HG02943 (cell line): Measurements from ENCODE around the gene ACOT11.
"Not testable (repeated sequence)": the region's sequence is repeated elsewhere in the genome, so short reads cannot be mapped to it uniquely, and the experiment has no call there.

ENCODE experiments used
- ATAC-seq: cut with Tn5 transposase; IDR thresholded peaks from one replicate; pipeline ENCODE4 v1.9.1; 2021; ENCODE audit warnings: mild to moderate bottlenecking, low read depth, moderate library complexity; ENCODE audit not compliant: unreplicated experiment

The ACOT11 gene

DNA sequence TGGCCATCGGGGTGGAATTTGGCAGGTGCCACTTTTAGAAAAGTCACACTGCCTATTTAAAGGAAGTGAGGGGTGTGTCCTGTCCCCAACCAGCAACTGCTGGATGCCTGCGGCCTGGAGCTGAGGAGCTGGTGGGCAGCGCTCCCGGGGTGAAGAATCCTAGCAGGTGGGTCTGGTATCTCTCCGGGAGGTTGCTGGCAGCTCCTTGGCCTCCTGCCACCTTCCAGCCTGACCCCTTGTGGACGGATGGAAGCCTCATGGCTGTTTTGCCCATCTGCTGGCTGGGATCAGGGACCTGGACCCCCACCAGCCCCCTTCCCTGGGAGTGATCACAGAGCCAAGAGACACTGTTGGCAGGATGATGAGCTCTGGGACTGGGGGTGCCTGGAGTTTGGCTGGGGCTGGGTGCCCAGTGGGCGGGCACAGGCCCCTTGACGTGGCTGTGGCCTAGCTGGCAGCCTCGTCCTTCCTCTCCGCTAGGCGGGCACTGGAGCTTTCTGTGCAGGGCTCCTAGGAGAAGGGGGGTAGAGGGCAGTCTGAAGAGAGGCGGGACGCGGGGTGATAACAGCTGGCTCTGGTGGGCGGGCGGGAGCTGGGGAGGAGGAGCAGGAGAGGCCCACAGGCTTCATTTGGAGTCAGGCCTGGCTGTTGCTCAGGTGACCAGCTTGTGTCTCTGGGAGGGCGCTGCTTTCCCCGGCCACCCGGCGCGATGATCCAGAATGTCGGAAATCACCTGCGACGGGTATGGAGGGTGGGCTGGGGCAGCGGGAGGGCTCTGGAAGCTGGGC, at the start of gene ACOT11:
TSS of gene ACOT11 (plus strand) at position 628 of the 788 bp plus-strand sequence. CDS start at position 710, 82 bp downstream.
- no peak for ATAC-seq

- ATAC-seq: no peak
These were observed 49.5 kb upstream of the ACOT11 start for GRCh38 chr1:54498383-54499096.

- ATAC-seq: no peak
These were observed 49.0 kb upstream of the ACOT11 start for GRCh38 chr1:54499097-54499359.

- ATAC-seq: no peak
These were observed 48.5 kb upstream of the ACOT11 start for GRCh38 chr1:54499360-54500106.

- no peak for ATAC-seq
These were observed 48.0 kb upstream of the ACOT11 start for GRCh38 chr1:54500107-54500431.

GRCh38 chr1:54501849-54502248, 46.2 kb upstream of the ACOT11 start:
- ATAC-seq: no peak

- ATAC-seq: no peak
These were observed 45.7 kb upstream of the ACOT11 start for GRCh38 chr1:54502342-54502741.

DNA sequence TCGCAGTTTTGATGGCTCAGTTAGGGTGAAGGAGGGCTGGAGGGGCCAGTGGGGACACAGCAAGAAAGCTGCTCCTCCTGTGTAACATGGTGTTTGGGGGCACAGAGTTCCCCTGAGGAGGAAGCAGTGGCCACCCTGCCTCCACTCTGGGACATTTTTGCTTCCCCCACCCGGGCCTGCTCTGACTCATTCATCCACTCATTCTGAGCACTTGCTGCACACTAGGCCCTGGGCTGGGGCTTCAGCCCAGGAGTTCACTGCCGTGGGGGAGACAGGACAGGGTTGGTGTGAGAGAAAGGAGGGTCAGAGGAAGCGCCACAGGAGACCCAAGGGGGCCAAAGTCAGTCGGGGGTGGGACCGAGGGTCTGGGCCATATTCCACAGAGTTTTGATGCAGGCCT, 41.4 kb upstream of the ACOT11 start:
- no peak for ATAC-seq

DNA sequence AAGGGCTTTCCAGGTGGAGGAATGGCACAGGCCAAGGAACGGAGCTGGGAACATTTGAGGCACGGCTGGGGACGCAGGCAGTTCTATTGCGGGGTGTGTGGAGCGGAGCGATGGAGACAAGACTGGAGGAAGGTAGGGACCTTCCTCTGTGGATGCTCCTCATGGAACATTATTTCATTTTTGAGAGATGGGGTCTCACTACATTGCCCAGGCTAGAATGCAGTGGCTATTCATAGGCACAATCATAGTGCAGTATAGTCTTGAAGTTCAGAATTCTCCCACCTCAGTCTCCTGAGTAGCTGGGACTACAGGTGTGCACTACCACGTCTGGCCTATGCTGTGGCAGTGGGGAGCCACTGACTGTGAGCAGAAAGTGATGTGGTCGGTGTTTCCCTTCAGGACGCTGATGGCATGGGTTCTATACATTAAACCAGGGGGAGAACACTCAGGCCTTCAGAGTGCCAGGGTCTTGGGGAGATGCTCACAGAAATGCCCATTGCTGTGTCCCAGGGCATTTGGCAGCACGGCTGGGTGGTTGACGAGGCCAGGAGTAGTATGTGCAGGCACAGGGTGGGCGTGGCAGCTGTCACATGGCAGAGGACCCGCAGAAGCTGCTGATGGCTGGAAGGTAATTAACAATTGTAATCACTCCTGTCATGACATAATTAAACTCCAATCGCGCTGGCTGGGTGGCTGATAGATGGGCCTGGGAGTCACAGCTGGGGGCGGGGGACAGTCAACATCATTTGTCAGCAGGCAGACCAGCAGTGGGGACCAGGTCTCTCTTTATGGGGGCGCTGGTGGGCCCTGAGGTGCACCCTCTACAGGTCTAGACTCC, 40.8 kb upstream of the ACOT11 start:
- ATAC-seq: no peak

- no peak for ATAC-seq
These were observed 37.2 kb upstream of the ACOT11 start for GRCh38 chr1:54510715-54511270.

DNA sequence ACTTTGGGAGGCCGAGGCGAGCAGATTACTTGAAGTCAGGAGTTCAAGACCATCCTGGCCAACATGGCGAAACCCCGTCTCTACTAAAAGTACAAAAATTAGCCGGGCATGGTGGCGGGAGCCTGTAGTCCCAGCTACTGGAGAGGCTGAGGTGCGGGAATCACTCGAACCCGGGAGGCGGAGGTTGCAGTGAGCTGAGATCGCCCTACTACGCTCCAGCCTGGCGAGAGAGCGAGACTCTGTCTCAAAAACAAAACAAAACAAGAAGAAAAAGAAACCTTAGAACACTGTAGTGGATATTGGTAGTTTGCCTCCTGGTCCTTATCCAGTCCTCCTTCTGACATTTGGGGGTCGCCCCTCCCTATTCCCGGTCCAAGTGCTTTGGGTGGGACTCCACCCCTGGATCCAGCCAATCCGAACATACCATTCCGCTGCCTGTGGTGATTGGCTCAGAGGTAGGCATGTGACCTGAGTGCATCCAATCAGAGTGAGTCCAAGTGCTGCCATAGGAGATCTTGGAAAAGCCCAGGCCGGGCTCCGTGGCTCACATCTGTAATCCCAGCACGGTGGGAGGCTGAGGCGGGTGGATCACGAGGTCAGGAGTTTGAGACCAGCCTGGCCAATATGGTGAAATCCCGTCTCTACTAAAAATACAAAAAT, 34.0 kb upstream of the ACOT11 start:
- not testable (repeated sequence) for ATAC-seq

DNA sequence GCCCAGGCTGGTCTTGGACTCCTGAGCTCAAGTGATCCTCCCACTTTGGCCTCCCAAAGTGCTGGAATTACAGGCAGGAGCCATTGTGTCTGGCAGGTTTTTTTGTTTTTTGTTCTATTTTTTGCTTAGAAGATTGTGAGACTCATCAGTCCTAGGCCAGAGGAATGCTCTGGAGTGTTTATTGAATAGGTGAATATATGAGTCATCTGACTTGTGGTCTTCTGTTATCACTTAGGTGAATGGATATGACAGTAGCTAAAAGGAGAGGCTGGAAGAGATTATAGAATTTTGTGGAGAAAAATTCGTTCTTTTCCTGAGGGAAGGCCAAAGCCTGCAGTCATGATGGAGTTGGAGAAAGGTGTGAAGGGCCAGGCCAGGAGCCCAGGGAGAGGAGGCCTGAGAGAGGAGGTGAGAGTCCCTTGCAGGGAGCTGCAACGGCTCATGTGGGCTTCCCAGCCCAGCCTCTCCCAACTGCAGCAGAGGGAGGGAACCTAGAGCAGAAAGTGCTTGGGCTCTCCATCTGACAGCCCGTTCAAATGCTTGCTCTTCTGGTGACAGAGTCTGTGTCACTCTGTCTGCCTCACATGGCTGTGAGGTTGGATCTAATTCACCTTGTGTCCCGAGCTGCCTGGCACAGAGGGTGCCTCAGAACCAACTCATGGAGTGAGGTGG, 31.6 kb upstream of the ACOT11 start:
- ATAC-seq: no peak

DNA sequence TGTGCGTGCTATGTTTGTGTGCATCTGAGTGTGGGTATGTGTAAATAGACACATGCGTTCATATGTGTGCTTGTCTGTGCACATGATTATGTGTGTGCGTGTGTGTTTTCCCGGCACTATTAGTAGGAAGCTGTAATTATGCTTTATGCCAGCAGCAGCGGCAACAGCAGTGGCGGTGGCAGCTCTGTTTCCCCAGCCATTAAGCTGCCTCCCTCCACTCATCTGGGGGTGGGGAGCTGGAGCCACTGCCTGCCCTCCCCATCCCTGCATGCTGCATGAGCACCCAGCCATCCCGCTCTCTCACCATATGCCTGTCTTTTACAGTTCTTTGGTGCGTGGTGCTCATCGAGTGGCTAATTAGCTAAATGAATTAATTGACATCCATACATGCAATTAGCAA, 30.5 kb upstream of the ACOT11 start:
- ATAC-seq: no peak

GRCh38 chr1:54518489-54518888, 29.5 kb upstream of the ACOT11 start:
- ATAC-seq: no peak

- no peak for ATAC-seq
These were observed 28.3 kb upstream of the ACOT11 start for GRCh38 chr1:54519709-54520108.

DNA sequence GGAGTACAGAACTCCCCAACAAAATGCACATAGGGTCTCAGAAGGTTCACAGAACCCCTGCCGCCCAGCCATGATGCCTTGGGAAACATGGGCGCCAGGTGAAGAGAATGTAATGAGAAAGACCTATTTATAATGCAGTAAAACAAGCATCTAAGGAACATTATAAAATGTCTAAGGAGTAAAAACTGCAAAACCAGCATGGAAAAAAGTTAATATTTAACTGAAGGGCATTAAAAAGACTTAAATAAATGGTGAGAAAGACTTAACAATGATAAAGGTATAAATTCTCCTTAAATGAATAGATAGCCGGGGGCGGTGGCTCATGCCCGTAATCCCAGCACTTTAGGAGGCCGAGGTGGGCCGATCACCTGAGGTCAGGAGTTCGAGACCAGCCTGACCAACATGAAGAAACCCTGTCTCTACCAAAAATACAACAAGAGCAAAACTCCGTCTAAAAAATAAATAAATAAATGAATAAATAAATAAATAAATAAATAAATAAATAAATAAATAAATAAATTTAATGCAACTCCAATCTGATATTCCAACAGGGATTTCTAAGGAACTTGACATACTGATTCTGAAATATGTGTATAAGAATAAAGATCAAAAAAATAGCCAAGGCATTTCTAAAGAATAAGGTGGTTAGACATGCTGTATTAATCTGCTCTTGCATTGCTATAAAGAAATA, 27.3 kb upstream of the ACOT11 start:
- ATAC-seq: no peak

DNA sequence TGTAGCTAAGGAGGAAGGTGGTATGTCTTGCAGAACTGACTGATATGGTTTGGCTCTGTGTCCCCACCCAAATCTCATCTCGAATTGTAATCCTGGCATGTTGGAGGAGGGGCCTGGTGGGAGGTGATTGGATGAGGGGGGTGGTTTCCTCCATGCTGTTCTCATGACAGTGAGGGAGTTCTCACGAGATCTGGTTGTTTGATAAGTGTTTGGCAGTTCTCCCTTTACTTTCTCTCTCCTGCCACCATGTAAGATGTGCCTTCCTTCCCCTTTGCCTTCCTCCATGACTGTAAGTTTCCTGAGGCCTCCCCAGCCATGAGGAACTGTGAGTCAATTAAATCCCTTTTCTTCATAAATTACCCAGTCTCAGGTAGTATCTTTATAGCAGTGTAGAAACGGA, 21.5 kb upstream of the ACOT11 start:
- not testable (repeated sequence) for ATAC-seq

GRCh38 chr1:54528613-54529012, 19.4 kb upstream of the ACOT11 start:
- no peak for ATAC-seq

- ATAC-seq: no peak
These were observed 16.0 kb upstream of the ACOT11 start for GRCh38 chr1:54532033-54532432.
